NCI-H748 (cell line): ENCODE data around the gene ZNF205.
"Not testable (repeated sequence)": the region's sequence is repeated elsewhere in the genome, so short reads cannot be mapped to it uniquely, and the experiment has no call there.

Experiments used
- DNase-seq: peaks from one replicate; lab custom pipeline; 2025; ENCODE audit not compliant: unreplicated experiment; lab: John Stamatoyannopoulos, UW

The ZNF205 gene

GRCh38 chr16:3129137-3130131 is 17.0 kb downstream of the ZNF205 start:
- DNase-seq, result peak; percentile 80

DNA sequence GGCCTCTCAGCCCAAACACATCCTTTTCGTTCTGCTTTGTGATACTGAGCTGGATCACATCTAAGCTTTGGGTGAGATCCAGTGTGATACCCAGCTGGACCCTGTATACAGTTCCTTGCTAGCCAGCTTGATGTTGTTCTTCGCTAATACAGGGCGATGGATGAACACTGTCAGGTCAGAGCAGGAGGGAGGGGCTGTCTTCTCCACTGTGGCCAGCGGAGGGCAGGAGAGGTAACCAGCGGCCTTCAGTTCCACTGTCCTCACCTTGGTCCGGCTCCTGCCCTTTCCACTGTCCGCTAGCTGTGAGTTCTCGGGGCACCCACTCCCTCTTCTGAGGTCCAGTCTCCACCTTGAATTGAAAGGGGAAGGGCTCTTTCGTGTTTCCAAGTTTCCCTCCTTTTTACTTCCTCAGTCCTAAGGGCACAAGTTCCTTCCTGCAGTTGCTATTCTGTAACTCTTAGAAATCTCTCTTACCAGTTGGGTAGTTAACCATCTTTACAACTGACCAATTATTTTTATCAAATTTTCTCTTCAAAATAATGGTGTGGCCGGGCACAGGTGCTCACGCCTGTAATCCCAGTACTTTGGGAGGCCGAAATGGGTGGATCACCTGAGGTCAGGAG is 19.5 kb downstream of the ZNF205 start:
- peak; percentile 39 for DNase-seq

DNA sequence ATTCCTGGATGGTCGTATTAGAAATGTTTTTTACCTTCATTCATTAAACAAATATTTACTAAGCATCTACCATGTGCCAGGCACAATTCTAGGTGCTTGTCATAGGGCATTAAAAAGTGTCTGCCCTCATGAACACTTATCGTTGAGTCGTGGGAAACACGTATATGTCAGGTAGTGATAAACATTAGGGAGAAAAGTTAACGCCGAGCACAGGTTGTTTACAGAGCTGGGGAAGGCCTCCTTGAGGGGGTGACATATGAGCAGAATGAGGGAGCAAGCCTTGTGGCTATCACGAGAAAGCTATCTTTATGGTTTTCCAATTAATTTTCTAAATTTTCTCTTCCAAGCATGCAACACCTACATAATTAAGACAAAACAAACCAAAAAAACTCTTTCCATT is 21.5 kb downstream of the ZNF205 start:
- DNase-seq, result no peak

DNA sequence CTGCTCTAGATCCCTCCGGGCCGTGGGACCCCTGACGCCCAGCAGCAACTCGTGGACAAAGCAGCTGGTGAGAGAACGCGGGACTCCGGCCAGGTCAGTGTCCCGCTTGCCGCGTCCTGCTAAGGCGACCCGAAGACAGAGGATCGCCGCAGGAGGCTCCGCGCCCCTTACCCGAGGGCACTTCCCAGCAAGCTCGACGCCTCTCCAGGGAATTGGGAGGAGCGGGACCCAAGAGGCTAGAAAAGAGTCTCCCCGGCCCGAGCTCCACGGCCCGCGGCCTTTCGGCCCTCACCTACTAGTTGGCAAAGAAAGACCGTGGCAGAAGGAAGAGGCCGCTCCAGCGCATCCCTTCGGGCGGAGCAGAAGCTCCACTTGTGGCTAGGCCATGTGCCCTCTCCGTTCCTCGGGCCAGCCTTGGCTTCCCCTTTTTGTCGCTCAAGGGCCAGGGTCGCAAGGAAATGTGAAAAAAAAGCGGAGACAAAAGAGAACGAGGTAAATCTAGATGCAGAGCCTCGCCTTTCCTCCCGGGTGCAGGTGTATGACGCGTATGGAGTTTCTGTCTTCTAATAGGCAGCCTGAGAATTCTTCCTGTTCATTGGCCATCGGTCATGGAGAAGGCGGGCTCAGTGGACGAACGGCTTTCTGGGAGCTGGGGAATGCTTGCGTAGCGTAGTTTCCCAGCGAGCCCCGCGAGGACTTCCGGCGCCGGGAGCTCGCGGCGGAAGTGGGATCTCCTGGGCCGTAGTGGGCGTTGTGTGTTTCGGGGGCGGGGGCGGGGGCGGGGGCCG is 22.1 kb downstream of the ZNF205 start, which contains the start of gene ZNF213:
ZNF213 (plus strand) TSS at position 692 of the 788 bp plus-strand sequence. CDS start 2,252 bp downstream, outside the sequence.
- DNase-seq, result peak; percentile 97

DNA sequence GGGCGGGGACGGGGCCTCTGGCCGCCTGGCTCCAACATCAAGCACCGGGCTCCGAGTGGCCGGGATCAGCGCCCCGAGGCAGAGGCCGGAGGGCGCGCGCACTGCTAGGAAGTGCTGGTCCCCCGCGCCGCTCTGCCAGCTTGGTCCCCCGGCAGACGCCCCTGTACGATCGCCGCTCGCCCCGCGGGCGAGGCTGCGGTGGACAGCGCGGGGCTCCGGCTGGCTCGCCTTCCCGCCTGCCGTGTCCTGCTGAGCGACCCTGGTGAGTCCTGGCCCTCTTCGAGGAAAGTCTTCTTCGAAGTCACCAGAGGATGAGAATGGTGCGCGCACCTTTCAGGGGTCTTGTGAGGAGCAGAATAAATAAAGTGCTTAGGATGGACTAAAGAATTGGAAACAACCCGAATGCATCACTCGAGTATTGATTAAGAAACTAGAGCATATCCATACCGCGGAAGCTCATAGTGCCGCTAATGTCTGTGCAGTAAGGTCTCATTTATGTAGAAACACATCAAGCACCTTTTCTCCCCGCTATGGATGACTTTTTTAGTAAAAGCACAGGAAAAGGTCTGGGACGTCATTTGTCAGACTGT is 22.8 kb downstream of the ZNF205 start:
- no peak for DNase-seq

DNA sequence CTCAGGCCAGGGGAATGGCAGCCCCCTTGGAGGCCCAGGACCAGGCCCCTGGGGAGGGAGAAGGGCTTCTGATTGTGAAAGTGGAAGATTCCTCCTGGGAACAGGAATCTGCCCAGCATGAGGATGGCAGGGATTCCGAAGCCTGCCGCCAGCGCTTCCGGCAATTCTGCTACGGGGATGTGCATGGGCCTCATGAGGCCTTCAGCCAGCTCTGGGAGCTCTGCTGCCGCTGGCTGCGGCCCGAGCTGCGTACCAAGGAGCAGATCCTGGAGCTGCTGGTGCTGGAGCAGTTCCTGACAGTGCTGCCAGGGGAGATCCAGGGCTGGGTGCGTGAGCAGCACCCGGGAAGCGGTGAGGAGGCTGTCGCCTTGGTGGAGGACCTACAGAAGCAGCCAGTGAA is 24.9 kb downstream of the ZNF205 start:
- no peak for DNase-seq

GRCh38 chr16:3138342-3138741 is 26.0 kb downstream of the ZNF205 start:
- no peak for DNase-seq

GRCh38 chr16:3138823-3139426 is 26.5 kb downstream of the ZNF205 start:
- no peak for DNase-seq

GRCh38 chr16:3139561-3139960 is 27.2 kb downstream of the ZNF205 start:
- not testable (repeated sequence) for DNase-seq

- no peak for DNase-seq
These were observed 28.4 kb downstream of the ZNF205 start for GRCh38 chr16:3140603-3141427.

DNA sequence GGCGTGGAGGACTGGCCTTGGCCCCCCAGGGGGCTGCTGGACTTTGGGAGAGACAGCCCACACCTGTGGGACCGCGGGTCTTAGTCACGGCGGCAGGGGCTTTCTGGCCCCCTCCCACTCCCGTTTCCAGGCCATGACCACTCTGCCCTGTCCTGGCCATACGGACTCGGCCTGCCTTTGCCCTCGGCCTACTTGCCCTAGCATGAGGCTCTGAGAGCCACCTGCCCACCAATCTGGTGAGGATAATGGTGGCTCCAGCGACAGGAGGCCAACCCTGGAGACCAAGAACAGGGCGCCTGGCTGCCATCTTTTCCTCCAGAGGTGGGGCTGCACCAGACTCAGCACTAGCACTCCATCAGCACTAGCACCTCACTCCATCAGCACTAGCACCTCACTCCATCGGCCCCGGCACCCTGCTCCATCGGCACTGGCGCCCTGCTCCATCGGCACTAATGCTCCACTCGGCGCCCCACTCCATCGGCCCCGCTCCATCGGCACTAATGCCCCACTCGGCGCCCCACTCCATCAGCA is 29.5 kb downstream of the ZNF205 start:
- no peak for DNase-seq

GRCh38 chr16:3142327-3142726 is 29.9 kb downstream of the ZNF205 start:
- DNase-seq, result no peak

GRCh38 chr16:3142770-3143169 is 30.4 kb downstream of the ZNF205 start:
- no peak for DNase-seq

GRCh38 chr16:3143189-3143588 is 30.8 kb downstream of the ZNF205 start:
- no peak for DNase-seq

GRCh38 chr16:3143598-3144320 is 31.4 kb downstream of the ZNF205 start:
- no peak for DNase-seq

DNA sequence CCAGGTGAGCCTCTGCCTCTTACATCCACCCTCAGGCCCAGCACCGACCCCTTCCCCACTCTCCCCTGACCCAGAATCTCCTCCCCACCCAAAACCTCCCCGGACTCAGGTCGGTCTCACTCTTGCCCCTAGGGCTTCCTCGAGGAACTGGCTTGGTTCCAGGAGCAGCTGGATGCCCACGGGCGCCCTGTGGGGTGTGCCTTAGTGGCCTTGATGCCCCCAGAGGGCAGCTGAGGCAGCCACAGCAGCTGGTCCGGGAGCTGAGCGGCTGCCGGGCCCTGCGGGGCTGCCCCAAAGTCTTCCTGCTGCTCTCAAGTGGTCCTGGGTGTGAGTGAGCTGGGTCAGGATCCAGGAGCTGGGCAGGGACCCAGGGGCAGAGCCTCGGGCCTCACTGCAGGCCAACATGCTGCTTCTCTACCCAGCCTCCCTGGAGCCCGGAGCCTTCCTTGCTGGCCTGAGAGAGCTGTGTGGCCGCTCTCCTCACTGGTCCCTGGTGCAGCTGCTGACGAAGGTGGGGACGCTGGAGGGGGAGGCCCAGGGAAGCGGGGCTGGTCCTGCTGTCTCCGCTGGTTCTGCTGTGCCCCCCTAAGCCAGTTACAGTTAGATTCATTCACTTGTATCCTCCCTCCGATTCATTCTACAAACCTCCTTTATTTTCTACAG is 32.1 kb downstream of the ZNF205 start:
- no peak for DNase-seq

GRCh38 chr16:3145151-3145550 is 32.8 kb downstream of the ZNF205 start:
- DNase-seq, result no peak

DNA sequence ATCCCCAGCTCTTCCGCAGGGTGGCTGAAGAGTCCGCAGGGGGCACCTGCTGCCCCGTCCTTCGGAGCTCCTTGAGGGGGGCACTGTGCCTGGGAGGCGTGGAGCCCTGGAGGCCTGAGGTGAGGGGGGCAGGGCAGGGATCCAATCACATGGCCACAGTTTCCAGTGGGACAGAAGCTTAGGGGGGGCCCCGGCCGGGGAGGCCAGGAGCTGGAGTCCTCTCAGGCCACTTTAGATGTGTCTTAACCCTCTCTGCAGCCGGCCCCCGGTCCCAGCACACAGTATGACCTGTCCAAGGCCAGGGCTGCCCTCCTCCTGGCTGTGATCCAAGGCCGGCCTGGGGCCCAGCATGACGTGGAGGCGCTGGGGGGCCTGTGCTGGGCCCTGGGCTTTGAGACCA is 33.3 kb downstream of the ZNF205 start:
- DNase-seq, result no peak
